A172 (cell line): ENCODE data around the gene PARP11. TPM values are rescaled to one million over a fixed set of nuclear protein-coding genes. Genes with fewer than 3 reads are reported as not detected.
A peak's percentile ranks its signal among the peaks of the same experiment; 100 is the strongest.
"Not testable (repeated sequence)": the region's sequence is repeated elsewhere in the genome, so short reads cannot be mapped to it uniquely, and the experiment has no call there.

Source experiments
- DNase-seq: peaks from one replicate; pipeline ENCODE4 v3.0.0-alpha.2; 2015; ENCODE audit warnings: low spot score
- total RNA-seq: library from RNA; depleted of rRNA; stranded (reverse); fragments of >200 nt; shearing (Covaris generic); gene quantifications from 2 replicates; pipeline ENCODE4 v1.2.3, GENCODE V29; 2014

PARP11 gene
- total RNA-seq, 1 experiment from 2014 or later = 1.5 TPM

GRCh38 chr12:3882896-3883564 is 9.8 kb upstream of the PARP11 start:
- peak; percentile 8 for DNase-seq

DNA sequence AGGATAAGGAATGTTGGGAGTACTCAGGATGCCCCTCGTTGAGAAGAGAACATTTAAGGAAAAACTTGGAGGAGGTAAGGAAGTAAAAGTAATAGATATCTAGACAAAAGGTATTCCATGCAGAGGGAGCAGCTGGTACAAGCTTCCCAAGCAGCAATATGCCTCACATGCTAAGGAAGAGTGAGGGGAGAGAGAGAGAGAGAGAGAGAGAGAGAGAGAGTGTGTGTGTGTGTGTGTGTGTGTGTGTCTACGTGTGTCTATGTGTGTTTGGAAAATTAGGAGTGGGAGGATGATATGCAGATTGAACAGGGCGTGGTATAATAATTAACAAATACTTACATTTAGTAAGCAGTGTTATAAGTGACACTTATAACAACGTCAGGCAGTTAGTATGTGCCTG is 9.2 kb upstream of the PARP11 start:
- no peak for DNase-seq

DNA sequence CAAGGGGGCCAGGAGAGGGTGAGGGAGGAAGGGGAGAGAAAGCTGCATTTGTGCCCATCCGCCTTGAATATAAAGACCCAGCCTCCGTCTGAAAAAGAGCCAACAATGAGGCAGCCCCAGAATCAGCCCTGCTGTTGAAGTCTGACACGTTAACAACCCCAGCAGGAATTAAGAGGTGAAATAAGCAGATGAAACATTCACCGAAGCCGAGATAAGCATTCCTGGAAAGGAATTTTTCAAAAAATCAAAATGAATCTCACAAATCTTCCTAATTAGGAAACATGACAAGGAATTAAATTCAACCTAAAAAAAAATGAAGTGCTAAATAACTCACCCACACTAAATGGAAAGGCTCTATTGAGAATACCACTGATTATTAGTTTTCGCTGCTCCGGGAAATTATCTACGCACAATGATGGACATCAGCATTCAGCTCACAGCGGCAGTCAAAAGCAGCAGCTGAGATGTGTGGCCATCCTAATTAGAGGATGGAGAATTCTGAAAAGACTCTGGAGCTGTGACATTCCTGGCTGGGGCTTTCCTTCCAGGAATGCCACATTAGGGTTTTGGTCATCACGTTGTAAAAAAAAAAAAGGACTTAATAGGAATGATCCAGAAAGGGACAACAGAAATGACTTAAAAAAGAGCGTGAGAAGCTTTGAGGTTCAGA is 8.2 kb upstream of the PARP11 start:
- no peak for DNase-seq

GRCh38 chr12:3879846-3880245 is 6.6 kb upstream of the PARP11 start:
- no peak for DNase-seq

DNA sequence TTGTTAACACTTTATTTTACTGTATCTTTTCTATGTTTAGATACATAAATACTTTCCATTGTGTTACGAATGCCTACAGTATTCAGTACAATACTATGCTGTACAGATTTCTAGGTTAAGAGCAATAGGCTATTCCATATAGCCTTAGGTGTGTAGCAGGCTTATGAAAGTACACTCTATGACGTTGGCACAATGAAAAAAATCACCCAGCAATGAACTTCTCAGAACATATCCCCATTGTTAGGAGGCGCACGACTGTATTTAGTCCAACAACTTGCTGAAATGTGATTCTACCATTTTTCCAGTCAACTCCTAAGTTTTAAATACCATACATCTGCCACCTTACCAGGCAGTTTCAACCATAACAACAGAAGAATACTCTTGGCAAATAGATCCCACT is 1.8 kb downstream of the PARP11 start:
- DNase-seq = no peak

DNA sequence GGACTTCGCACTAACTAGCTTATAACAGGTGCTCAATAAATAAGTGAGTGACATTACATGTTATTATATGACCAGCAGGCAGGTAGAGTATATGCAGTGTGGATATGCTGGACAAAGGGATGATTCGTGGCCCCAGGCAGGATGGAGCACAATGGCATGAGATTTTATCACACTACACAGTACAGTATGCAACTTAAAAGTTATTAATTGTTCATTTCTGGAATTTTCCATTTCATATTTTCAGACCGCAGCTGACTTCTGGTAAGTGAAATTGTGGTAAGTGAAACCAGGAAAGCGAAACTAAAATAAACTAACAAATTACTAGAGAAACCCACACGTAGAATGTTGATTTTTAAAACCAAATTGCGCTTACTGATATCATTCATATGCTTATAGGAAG is 3.3 kb downstream of the PARP11 start:
- no peak for DNase-seq

- DNase-seq = no peak
Observed at GRCh38 chr12:3869433-3869832, 3.8 kb downstream of the PARP11 start.

GRCh38 chr12:3863756-3864155 is 9.4 kb downstream of the PARP11 start:
- DNase-seq = no peak

GRCh38 chr12:3842517-3842916 is 30.7 kb downstream of the PARP11 start:
- no peak for DNase-seq

DNA sequence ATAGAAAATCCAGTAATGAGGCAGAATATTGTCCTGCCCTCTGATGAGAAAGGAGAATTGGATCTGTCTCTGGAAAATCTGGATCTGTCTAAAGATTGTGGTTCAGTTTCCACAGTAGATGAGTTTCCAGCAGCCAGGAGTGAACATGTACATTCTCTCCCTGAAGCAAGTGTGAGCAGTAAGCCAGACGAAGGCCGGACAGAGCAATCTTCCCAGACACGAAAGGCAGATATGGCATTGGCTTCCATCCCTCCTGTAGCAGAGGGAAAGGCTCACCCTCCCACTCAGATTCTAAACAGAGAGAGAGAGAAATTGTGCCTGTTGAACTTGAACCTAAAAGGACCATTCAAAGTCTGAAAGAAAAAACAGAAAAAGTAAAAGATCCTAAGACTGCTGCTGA is 31.4 kb downstream of the PARP11 start:
- no peak for DNase-seq

- DNase-seq = not testable (repeated sequence)
Observed at GRCh38 chr12:3840833-3841232, 32.4 kb downstream of the PARP11 start.

DNA sequence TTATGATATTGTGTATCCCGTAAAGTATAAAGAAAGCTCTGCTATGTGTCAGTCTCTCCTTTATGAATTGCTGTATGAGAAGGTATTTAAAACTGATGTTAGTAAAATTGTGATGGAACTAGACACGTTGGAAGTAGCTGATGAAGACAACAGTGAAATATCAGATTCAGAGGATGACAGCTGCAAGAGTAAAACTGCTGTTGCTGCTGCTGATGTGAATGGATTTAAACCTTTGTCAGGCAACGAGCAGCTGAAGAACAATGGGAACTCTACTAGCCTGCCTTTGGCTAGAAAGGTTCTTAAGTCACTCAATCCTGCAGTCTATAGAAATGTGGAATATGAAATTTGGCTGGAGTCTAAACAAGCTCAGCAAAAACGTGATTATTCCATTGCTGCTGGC is 33.5 kb downstream of the PARP11 start:
- DNase-seq = not testable (repeated sequence)

GRCh38 chr12:3838701-3839548 is 34.3 kb downstream of the PARP11 start:
- not testable (repeated sequence) for DNase-seq

- no peak for DNase-seq
Observed at GRCh38 chr12:3838076-3838475, 35.1 kb downstream of the PARP11 start.

- DNase-seq = no peak
Observed at GRCh38 chr12:3837049-3837448, 36.1 kb downstream of the PARP11 start.

DNA sequence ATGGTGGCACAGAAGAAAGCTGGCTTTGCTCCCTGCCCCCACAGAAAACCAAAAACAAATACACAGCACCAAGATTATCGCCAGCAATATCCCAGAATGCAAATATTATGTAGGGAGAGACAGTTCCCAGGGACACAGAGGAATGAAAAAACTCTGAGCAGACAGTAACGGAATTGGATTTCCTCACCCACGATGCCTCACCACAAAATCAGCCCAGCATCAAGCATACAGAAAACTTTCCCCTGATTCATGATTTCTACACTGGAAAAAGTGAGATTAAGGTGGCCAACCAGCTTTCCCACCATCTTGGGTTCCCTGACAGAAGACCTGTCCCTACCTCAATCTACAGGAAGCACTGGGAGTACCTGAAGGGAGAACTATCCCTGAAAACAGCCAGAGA is 36.6 kb downstream of the PARP11 start:
- no peak for DNase-seq

GRCh38 chr12:3835914-3836313 is 37.3 kb downstream of the PARP11 start:
- no peak for DNase-seq

GRCh38 chr12:3834774-3835173 is 38.4 kb downstream of the PARP11 start:
- DNase-seq = no peak

DNA sequence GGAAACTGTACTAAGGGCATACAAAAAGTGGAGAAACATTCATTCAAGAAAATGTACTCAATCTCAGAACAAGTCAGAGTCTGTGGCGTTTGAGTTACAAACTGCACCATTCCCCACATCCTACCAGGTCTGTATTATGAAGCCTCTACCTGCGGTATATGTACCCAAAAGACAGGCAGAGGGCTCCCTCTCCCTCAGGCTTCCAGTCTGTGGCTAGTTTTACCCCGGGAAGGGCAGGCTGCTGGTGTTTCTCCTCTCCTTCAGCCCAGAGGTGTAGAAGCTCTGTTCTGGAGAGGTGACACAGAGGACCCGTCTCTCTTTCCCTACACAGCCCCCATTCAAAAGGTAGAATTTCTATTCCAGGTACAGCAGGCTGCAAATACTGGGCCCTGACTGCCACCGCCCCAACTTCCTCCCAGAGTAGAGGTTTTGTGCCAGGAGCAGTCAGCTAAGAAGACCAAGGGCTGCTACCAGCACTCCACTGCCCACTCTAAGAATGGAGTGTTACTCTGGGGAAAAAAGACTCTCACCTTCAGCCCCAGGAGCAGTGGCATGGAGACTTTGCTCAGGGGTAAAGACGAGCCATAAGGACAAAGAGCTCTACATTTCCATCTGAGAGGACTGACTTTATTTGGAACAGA is 39.4 kb downstream of the PARP11 start:
- no peak for DNase-seq

DNA sequence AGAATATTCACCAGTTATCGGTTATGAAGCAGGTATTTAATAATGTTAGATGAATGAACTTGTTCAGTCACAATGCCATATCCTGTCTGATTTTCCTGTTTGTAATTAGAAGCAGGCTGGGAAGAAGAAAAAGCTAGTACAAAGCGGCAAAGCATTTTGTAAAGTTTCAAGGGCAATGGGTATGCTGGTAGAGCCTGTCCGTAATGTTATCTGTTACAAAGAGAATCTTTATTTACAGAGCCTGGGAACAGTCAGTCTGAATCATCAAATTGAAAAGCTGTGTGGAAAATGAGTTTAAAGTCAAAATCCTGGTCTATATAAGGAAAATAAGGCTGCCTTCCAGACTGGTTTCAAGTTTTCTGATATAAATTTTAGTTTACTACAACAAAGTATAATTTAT is 40.5 kb downstream of the PARP11 start:
- no peak for DNase-seq

GRCh38 chr12:3828888-3829287 is 44.3 kb downstream of the PARP11 start:
- no peak for DNase-seq

DNA sequence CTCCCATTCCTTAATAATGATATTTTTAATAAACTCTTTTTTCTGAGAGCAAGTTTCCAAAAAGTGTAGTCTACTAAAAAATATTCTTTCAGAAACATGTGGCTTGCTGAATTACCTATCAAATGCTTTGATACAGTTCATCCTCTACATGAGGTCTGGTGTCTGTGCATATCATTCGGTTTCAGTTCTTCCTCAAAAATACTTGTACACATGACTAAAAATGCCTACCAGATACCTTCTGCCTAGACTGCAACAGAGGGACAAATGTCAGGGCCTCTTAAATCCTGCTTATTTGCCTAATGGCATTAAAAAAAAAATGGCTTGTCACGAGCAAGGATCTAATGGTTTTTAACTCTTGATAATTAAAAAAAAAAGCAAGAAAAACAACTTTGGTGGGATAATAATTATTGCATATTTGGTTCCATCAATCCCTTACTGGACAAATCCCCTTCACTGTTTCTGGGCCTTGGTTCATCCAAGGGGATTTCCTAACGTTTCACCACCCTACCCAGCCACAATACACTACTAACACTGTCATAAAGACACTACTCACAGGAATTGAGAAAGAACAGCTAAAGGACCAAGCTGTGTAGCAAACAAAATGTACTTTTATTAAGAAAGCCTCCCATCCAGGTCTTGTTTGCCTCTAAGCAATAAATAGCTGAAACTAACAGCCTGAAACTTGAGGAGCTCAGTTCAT is 45.7 kb downstream of the PARP11 start:
- DNase-seq = no peak
